GM21717 (cell line): ENCODE results near the gene NADK2.

Source experiments
- ATAC-seq: cut with Tn5 transposase; IDR thresholded peaks from one replicate; pipeline ENCODE4 v1.9.1; 2021; ENCODE audit warnings: mild to moderate bottlenecking, moderate library complexity; ENCODE audit not compliant: unreplicated experiment

The NADK2 gene

GRCh38 chr5:36246036-36246800, 4.5 kb upstream of the NADK2 start:
- no peak for ATAC-seq

- ATAC-seq: no peak
Measured at GRCh38 chr5:36244076-36244475, 2.4 kb upstream of the NADK2 start.

GRCh38 chr5:36243653-36244052, 1.9 kb upstream of the NADK2 start:
- no peak for ATAC-seq

GRCh38 chr5:36242534-36243485, 1.1 kb upstream of the NADK2 start:
- ATAC-seq: no peak

- peak; percentile 26 for ATAC-seq
Measured at GRCh38 chr5:36240779-36241630, 720 bp downstream of the NADK2 start.

GRCh38 chr5:36239370-36240293, 2.1 kb downstream of the NADK2 start:
- ATAC-seq: no peak

- ATAC-seq: no peak
Measured at GRCh38 chr5:36238502-36239295, 3.0 kb downstream of the NADK2 start.

- ATAC-seq: no peak
Measured at GRCh38 chr5:36237751-36238150, 4.0 kb downstream of the NADK2 start.

GRCh38 chr5:36236801-36237200, 4.9 kb downstream of the NADK2 start:
- ATAC-seq: no peak

- no peak for ATAC-seq
Measured at GRCh38 chr5:36232533-36232932, 9.2 kb downstream of the NADK2 start.

- ATAC-seq: no peak
Measured at GRCh38 chr5:36230151-36230790, 11.5 kb downstream of the NADK2 start.

- ATAC-seq: no peak
Measured at GRCh38 chr5:36228505-36228904, 13.2 kb downstream of the NADK2 start.

- ATAC-seq: no peak
Measured at GRCh38 chr5:36227046-36227445, 14.7 kb downstream of the NADK2 start.

GRCh38 chr5:36222620-36223019, 19.1 kb downstream of the NADK2 start:
- no peak for ATAC-seq

GRCh38 chr5:36217988-36218387, 23.7 kb downstream of the NADK2 start:
- no peak for ATAC-seq

GRCh38 chr5:36217567-36217966, 24.2 kb downstream of the NADK2 start:
- no peak for ATAC-seq

- no peak for ATAC-seq
Measured at GRCh38 chr5:36215910-36216309, 25.8 kb downstream of the NADK2 start.

- no peak for ATAC-seq
Measured at GRCh38 chr5:36214436-36214835, 27.3 kb downstream of the NADK2 start.

- ATAC-seq: no peak
Measured at GRCh38 chr5:36209664-36210063, 32.1 kb downstream of the NADK2 start.
